GM19025 (cell line): ENCODE data around the gene GRK1.

Source experiments
- ATAC-seq: cut with Tn5 transposase; IDR thresholded peaks from one replicate; pipeline ENCODE4 v1.9.1; 2021; ENCODE audit warnings: mild to moderate bottlenecking, low read depth, moderate library complexity; ENCODE audit not compliant: unreplicated experiment

The GRK1 gene

DNA sequence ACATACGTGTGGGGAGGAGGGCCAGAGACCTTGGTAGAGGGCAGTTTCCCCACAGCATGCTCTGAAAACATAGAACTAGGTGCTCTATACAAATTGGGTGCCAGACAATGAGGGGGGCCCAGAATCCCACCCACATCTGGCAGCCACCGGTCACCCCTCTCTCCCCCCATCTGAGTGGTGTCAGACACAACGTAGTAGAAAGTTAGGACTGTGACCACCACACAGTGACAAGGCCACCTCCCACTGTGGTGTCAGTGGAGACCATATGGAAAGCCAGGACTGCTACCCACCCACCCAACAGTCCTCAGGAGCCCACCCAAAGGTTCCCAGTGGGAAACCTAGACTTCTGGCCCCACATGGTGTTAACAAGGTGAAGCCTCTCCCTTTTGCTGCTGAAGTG lies 7.0 kb upstream of the GRK1 start:
- no peak for ATAC-seq

DNA sequence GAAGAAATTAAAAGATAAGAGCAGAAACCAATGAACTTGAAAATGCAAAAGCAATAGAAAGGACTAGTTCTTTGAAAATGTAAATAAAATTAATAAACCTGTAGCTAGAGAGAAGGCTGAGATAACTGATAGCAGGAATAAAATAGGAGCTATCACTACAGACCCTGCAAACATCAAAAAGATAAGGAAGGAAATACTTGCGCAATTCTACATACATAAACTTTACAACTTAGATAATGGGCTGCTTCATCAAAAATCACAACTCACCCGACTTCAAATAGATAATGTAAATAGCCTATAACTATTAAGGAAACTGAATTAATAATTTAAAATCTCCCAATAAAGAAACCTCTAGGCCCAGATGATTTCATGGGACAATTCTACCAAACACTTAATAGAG lies 5.5 kb upstream of the GRK1 start:
- no peak for ATAC-seq

DNA sequence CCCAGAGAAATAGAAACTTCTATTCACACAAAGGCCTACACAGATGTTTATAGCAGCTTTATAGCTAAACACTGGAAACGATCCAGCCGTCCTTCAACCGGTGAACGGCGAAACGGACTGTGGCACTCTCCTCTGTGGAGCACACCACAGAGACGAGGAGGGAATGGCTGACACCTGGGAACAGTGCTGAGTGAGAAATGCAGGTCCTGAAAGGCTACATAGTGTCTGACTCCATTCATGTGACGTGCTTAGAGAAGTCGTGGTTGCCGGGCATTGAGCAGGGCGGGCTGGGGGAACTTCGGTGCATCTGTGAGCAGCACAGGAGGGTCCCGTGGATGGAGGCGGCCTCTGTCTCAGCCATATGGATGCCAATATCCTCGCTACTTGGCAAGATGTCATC lies 3.1 kb upstream of the GRK1 start:
- no peak for ATAC-seq

- no peak for ATAC-seq
These were observed 2.0 kb upstream of the GRK1 start for GRCh38 chr13:113664751-113665596.

GRCh38 chr13:113665597-113666328 lies 1.3 kb upstream of the GRK1 start:
- no peak for ATAC-seq

GRCh38 chr13:113666329-113666670 lies 719 bp upstream of the GRK1 start:
- no peak for ATAC-seq

DNA sequence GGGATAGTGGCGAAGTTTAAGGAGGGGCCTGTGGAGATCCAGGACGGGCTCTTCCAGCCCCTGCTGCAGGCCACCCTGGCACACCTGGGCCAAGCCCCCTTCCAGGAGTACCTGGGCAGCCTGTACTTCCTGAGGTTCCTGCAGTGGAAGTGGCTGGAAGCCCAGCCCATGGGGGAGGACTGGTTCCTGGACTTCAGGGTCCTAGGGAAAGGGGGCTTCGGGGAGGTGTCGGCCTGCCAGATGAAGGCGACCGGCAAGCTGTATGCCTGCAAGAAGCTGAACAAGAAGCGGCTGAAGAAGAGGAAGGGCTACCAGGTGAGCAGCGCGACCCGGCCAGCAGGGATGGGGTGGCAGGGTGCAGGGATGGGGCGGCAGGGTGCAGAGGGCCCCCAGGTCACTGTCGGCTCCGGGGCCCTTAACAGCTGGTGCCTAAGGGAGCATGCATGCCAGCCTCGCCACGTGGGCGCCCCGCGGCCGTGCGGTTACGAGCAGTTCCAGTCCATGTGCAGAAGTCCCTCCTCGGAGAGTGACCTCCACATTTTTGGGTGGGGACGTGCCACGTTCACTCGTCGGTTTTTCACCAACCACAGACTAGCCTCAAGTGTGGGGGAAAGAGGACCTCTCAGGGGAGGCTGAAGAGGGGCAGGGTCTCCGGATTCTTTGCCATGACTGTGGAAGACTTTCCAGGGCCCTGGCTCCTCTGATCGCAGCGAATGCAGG lies 912 bp downstream of the GRK1 start:
- ATAC-seq, result no peak

- ATAC-seq, result no peak
These were observed 1.5 kb downstream of the GRK1 start for GRCh38 chr13:113668491-113668971.

DNA sequence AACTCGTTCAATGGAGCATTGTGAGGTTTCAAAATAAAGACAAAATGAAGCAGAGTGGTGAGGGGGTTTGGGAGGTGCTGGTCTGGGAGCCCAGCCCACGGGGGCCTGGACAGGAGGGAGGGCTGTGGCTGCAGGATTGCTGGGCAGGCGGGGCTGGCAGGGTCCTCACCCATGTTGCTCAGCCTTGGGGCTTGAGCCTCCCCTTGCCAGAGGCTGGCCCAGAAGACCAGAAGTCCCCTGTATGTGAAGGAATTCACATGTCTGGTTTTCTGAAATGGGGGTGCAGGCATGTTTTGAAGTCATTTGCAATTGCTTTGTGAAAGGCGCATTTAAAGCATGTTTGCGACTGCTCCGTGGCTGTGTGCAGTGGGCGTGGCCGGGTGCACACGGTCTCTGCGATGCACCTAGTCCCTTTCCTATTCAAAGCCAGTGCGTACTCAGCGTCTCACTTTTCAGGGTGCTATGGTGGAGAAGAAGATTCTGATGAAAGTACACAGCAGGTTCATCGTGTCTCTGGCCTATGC lies 2.3 kb downstream of the GRK1 start:
- ATAC-seq, result no peak

- ATAC-seq, result no peak
These were observed 2.8 kb downstream of the GRK1 start for GRCh38 chr13:113669755-113670341.

- no peak for ATAC-seq
These were observed 3.5 kb downstream of the GRK1 start for GRCh38 chr13:113670541-113670940.

GRCh38 chr13:113671066-113672001 lies 4.3 kb downstream of the GRK1 start:
- no peak for ATAC-seq

DNA sequence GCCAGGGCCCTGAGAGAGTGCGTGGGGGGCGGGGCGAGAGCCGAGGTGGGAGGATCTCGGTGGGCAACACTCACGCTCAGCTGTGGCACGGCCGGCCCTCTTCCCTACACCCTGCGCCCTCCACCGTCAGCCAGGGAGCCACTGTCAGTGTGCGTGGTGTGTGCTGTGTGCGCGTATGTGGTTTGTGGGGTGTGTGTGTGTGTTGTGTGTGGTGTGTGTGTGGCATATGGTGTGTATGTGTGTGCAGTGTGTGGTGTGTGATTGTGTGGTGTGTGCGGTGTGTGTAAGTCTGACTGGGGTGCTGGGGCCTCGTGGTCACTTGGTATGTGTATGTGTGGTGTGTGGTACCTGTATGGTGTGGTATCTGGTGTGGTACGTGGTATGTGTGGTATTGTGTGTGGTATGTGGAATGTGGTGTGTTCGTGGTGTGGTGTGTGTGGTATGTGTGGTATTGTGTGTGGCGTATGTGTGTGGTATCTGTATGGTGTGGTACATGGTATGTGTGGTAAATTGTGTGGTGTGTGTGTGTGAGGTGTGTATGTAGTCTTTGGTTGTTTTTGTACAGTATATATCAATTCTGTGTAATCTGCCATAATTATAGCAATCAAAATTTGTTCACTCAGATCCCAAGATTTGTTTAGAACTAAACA lies 5.1 kb downstream of the GRK1 start:
- ATAC-seq, result no peak

DNA sequence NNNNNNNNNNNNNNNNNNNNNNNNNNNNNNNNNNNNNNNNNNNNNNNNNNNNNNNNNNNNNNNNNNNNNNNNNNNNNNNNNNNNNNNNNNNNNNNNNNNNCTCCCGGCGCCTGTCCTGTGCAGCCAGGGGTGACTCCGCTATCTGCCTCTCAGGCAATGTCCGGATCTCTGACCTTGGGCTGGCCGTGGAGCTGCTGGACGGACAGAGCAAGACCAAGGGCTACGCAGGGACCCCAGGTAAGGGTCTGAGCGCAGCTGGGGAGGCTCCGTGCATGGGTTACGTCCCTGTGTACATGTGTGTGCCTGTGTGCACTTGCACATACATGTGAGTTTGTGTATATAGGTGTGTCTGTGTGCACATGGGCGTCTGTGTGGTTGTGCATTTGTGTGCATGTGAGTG lies 55.9 kb downstream of the GRK1 start:
- no peak for ATAC-seq

DNA sequence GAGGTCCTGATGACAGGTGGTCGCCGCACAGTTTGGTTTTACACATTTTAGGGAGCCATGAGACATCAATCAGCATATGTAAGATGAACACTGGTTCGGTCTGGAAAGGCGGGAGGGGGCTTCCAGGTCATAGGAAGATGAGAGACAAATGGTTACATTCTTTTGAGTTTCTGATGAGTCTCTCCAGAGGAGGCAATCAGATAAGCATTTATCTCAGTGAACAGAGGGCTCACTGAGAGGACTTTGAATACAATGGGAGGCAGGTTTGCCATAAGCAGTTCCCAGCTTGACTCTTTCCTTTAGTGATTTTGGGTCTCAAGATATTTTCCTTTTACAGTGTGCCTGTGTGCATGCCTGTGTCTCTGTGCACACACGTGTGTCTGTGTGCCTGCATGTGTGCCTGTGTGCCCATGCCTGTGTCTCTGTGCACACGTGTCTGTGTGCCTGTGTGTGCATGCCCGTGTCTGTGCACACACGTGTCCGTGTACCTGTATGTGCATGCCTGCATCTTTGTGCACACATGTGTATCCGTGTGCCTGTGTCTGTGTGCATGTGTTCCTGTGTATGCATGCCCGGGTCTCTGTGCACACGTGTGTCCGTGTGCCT lies 56.5 kb downstream of the GRK1 start:
- no peak for ATAC-seq

GRCh38 chr13:113724016-113724758 lies 57.2 kb downstream of the GRK1 start:
- no peak for ATAC-seq

GRCh38 chr13:113724780-113725315 lies 57.8 kb downstream of the GRK1 start:
- peak; percentile 86 for ATAC-seq
